Endothelial cell of umbilical vein (primary cell): Measurements from ENCODE around the gene LEMD1. TPM values are rescaled to one million over a fixed set of nuclear protein-coding genes. Genes with fewer than 3 reads are reported as not detected.

Source experiments
- BruUV-seq: library from RNA; stranded (reverse); fragments of 400-500 nt; replicated peaks from 2 replicates; lab custom pipeline; 2021; lab: Mats Ljungman, UMichigan
- CTCF ChIA-PET: fragments of 300-600, 350-600 bp; sonication (Branson Sonifier 250); formaldehyde crosslinking; loops from one replicate; lab custom pipeline; 2021; ENCODE audit warnings: antibody characterized with exemption, inconsistent platforms; lab: Charles Lee
- POLR2A ChIA-PET: fragments of 300-600, 350-600 bp; sonication (Branson Sonifier 250); formaldehyde crosslinking; loops from one replicate; lab custom pipeline; 2021; ENCODE audit warnings: antibody characterized with exemption, inconsistent platforms; lab: Charles Lee
- DNase-seq: peaks from one replicate; pipeline ENCODE4 v3.0.0-alpha.2; 2011; ENCODE audit warnings: low read depth, low spot score
- FAIRE-seq: peaks from 2 replicates; lab custom pipeline; 2011; peaks lifted over from hg19 to GRCh38; lab: Jason Lieb, UNC
- H2AFZ ChIP-seq: 2 replicates; pipeline ENCODE4 v1.6.0; 2012; ENCODE audit warnings: low read depth, low read length, control low read depth, inconsistent platforms
- H3K27ac ChIP-seq: 2 replicates; pipeline ENCODE4 v1.5.1; 2011; ENCODE audit warnings: low read depth, mild to moderate bottlenecking, control low read depth, low read length, moderate library complexity; ENCODE audit not compliant: insufficient read depth
- H3K27me3 ChIP-seq, 2 experiments: 2 replicates each; pipeline versions ENCODE4 v1.6.0 to v1.6.1; 2011; ENCODE audit warnings: low read length in 2 of 2, mixed read lengths in 1 of 2; ENCODE audit not compliant: control insufficient read depth in 2 of 2, insufficient read depth in 2 of 2
- H3K36me3 ChIP-seq, 2 experiments: 2 replicates in 1 of 2; 3 replicates in 1 of 2; pipeline ENCODE4 v1.5.1; 2011; ENCODE audit warnings: low read length in 2 of 2, mild to moderate bottlenecking in 1 of 2, moderate library complexity in 1 of 2; ENCODE audit not compliant: control insufficient read depth in 2 of 2, insufficient read depth in 2 of 2; ENCODE audit errors: extremely low read depth in 1 of 2
- H3K4me1 ChIP-seq: 3 replicates; pipeline ENCODE4 v1.5.1; 2011; ENCODE audit warnings: mild to moderate bottlenecking, low read length; ENCODE audit not compliant: control insufficient read depth, insufficient read depth; ENCODE audit errors: extremely low read depth
- H3K4me2 ChIP-seq: 2 replicates; pipeline ENCODE4 v1.6.1; 2011; ENCODE audit warnings: low read length, control low read depth, mixed read lengths; ENCODE audit not compliant: insufficient read depth
- H3K4me3 ChIP-seq, 3 experiments: fragments of 200-600 bp in 1 of 3; sonication (generic), shearing (Covaris generic) in 1 of 3; replicated peaks in 1 of 3; 2 replicates each; pipeline ENCODE4 v1.5.1; 2011 to 2016; ENCODE audit warnings: control low read depth in 3 of 3, low read length in 3 of 3, mild to moderate bottlenecking in 2 of 3, inconsistent platforms in 1 of 3, low read depth in 1 of 3, moderate library complexity in 1 of 3; ENCODE audit not compliant: insufficient read depth in 1 of 3
- H3K79me2 ChIP-seq: 2 replicates; pipeline ENCODE4 v1.6.0; 2012; ENCODE audit warnings: low read length, inconsistent platforms; ENCODE audit not compliant: control insufficient read depth, insufficient read depth
- H3K9ac ChIP-seq: replicated peaks from 2 replicates; pipeline ENCODE3; 2011; ENCODE audit warnings: low read length, control low read depth; ENCODE audit not compliant: insufficient read depth; ENCODE audit errors: extremely low read depth
- H3K9me1 ChIP-seq: replicated peaks from 3 replicates; pipeline ENCODE4 v1.6.0; 2011; ENCODE audit warnings: mild to moderate bottlenecking, low read length; ENCODE audit not compliant: control insufficient read depth, insufficient read depth; ENCODE audit errors: extremely low read depth
- H3K9me3 ChIP-seq: replicated peaks from 2 replicates; pipeline ENCODE4 v1.5.1; 2012; ENCODE audit warnings: low read length, inconsistent platforms; ENCODE audit not compliant: control insufficient read depth, insufficient read depth
- H4K20me1 ChIP-seq: replicated peaks from 2 replicates; pipeline ENCODE3; 2011; ENCODE audit warnings: mild to moderate bottlenecking, low read length; ENCODE audit not compliant: control insufficient read depth, insufficient read depth; ENCODE audit errors: extremely low read depth
- CTCF ChIP-seq, 2 donors: IDR thresholded peaks; 1 replicate in 1 of 2; 2 replicates in 1 of 2; pipeline ENCODE4 v1.5.1; 2011; ENCODE audit warnings: low read length in 2 of 2, mild to moderate bottlenecking in 2 of 2, moderate library complexity in 2 of 2, control low read depth in 1 of 2, inconsistent platforms in 1 of 2, low read depth in 1 of 2; ENCODE audit not compliant: insufficient read depth in 1 of 2; ENCODE audit errors: extremely low read depth in 1 of 2
- EZH2 ChIP-seq: IDR thresholded peaks from 2 replicates; pipeline ENCODE4 v1.6.1; 2012; ENCODE audit warnings: borderline replicate concordance, low read depth, mild to moderate bottlenecking, moderate library complexity, low read length, inconsistent platforms; ENCODE audit not compliant: severe bottlenecking
- FOS ChIP-seq: IDR thresholded peaks from 2 replicates; pipeline ENCODE4 v1.6.1; 2011; ENCODE audit warnings: mild to moderate bottlenecking, low read length, moderate library complexity, borderline replicate concordance; ENCODE audit not compliant: insufficient read depth
- GATA2 ChIP-seq: IDR thresholded peaks from 2 replicates; pipeline ENCODE4 v1.7.0; 2011; ENCODE audit warnings: low read depth, mild to moderate bottlenecking, moderate library complexity, mixed read lengths, low read length; ENCODE audit not compliant: insufficient read length, insufficient read depth
- JUN ChIP-seq: IDR thresholded peaks from 2 replicates; pipeline ENCODE4 v1.6.1; 2011; ENCODE audit warnings: borderline replicate concordance, low read depth; ENCODE audit not compliant: insufficient read length, insufficient read depth
- MAX ChIP-seq: IDR thresholded peaks from 2 replicates; pipeline ENCODE4 v1.6.1; 2011; ENCODE audit not compliant: insufficient read depth, insufficient read length
- MYC ChIP-seq: IDR thresholded peaks from one replicate; pipeline ENCODE4 v1.6.1; 2011; ENCODE audit warnings: mild to moderate bottlenecking, low read depth, low read length
- POLR2A ChIP-seq: IDR thresholded peaks from 2 replicates; pipeline ENCODE4 v1.6.1; 2012; ENCODE audit warnings: low read depth, mild to moderate bottlenecking, control low read depth, low read length
- POLR2AphosphoS5 ChIP-seq: IDR thresholded peaks from 2 replicates; pipeline ENCODE4 v1.6.1; 2012; ENCODE audit warnings: low read depth, mild to moderate bottlenecking, control low read depth, low read length, moderate library complexity; ENCODE audit not compliant: insufficient read depth
- dilution Hi-C: fragments of 300-500 bp; cut with MboI; formaldehyde crosslinking; loops from one replicate; pipeline ENCODE4 v1.15.0; 2019; ENCODE audit warnings: low sequenced_read_pairs; ENCODE audit not compliant: extremely low pct_ligation_motif_present
- intact Hi-C: fragments of 100-400 bp; cut with micrococcal nuclease; formaldehyde crosslinking; loops from one replicate; pipeline ENCODE4 v1.10.0; 2022
- polyA plus RNA-seq, 4 experiments: library from polyadenylated mRNA; depleted of rRNA in 3 of 4; stranded (reverse) in 3 of 4; unstranded in 1 of 4; fragments of >200 nt; gene quantifications; 2 replicates each; pipeline versions ENCODE4 v1.2.1 to v1.2.3, GENCODE V29; 2011 to 2012; ENCODE audit warnings: missing spikeins in 1 of 4
- total RNA-seq: library from RNA; stranded (reverse); gene quantifications from 2 replicates; pipeline ENCODE4 v1.2.3, GENCODE V29; 2021

LEMD1 gene
- total and polyA plus RNA-seq, 2 donors (not counting 3 experiments of a cell fraction or from before 2014, with no cell fraction given), result not detected

GRCh38 chr1:205382561-205382960 lies 39.3 kb downstream of the LEMD1 start:
- Histone ChIP-seq H2AFZ (no peak overlapping the region), H3K9me1 (no peaks in the 10 kb centered on the region), H3K27me3 (peaks cover 2 to 6% of the 10 kb centered on the region in 2 experiments), H3K79me2 (no peaks in the 10 kb centered on the region), H3K4me3 (no peak overlapping the region), H4K20me1 (no peaks in the 10 kb centered on the region), H3K4me1 (no peaks in the 10 kb centered on the region), H3K4me2 (no peak overlapping the region), H3K27ac (no peak overlapping the region), H3K36me3 (no peaks in the 10 kb centered on the region), H3K9me3 (no peaks in the 10 kb centered on the region), H3K9ac (no peak overlapping the region)
- TF ChIP-seq JUN, result no peak
- no peak for TF ChIP-seq FOS
- no peak for TF ChIP-seq MYC
- TF ChIP-seq CTCF (IDR thresholded peaks at IDR 0.05; ENCODE audit: extremely low read depth in 1 of 2, insufficient read depth in 1 of 2, low read depth in 1 of 2, low read length in 2 of 2), result no peak
- no peak for TF ChIP-seq POLR2AphosphoS5
- no peak for TF ChIP-seq GATA2
- no peak for TF ChIP-seq EZH2
- TF ChIP-seq POLR2A, result no peak
- TF ChIP-seq MAX, result no peak
- POLR2A ChIA-PET, result no interaction called here
- FAIRE-seq (no peak), DNase-seq (no peak)
- intact Hi-C loops, result no loop called here
- no TSS peak for BruUV-seq
- CTCF ChIA-PET, result interaction anchor here (1.6 to 2.3 kb wide), 2 partner anchors 28 to 103 kb away, joined by 6 to 8 read pairs; no protein-coding TSS in a partner anchor
- dilution Hi-C loops, result no loop called here
